GM10248 (cell line): Measurements from ENCODE around the gene MROH7.

ENCODE experiments used
- CTCF ChIA-PET: fragments of 300-600 bp; sonication (Branson Sonifier 250); formaldehyde crosslinking; extraction: SDS; loops from one replicate; lab custom pipeline; 2021; ENCODE audit warnings: antibody characterized with exemption; lab: Yijun Ruan, JAX
- POLR2A ChIA-PET: fragments of 350-650 bp; sonication (Branson Sonifier 250); formaldehyde crosslinking; extraction: SDS; loops from one replicate; lab custom pipeline; 2020; ENCODE audit warnings: antibody characterized with exemption; lab: Yijun Ruan, JAX
- DNase-seq: peaks from one replicate; pipeline ENCODE4 v3.0.0; 2012; ENCODE audit errors: extremely low spot score
- CTCF ChIP-seq: IDR thresholded peaks from 2 replicates; pipeline ENCODE4 v1.5.1; 2012; ENCODE audit warnings: mild to moderate bottlenecking, low read depth; ENCODE audit errors: extremely low read depth, missing control alignments, control extremely low read depth

MROH7 gene

GRCh38 chr1:54599211-54599823 lies 42.3 kb upstream of the MROH7 start:
- CTCF ChIA-PET: interaction anchor here (0.7 to 1.0 kb wide), 2 partner anchors 10 to 19 kb away, joined by 3 read pairs; no protein-coding TSS in a partner anchor
- TF ChIP-seq CTCF: no peak
- no peak for DNase-seq
- POLR2A ChIA-PET: no interaction called here

- no peak for DNase-seq
- ChIA-PET POLR2A (no interaction called here), CTCF (no interaction called here)
- TF ChIP-seq CTCF: no peak
These were observed 40.5 kb upstream of the MROH7 start for GRCh38 chr1:54600947-54601721.

GRCh38 chr1:54601730-54602129 lies 39.9 kb upstream of the MROH7 start:
- POLR2A ChIA-PET: no interaction called here
- no peak for TF ChIP-seq CTCF
- DNase-seq: no peak

GRCh38 chr1:54602554-54602953 lies 39.0 kb upstream of the MROH7 start:
- no peak for TF ChIP-seq CTCF
- no peak for DNase-seq
- CTCF ChIA-PET: no interaction called here
- POLR2A ChIA-PET: interaction anchor here (0.6 kb wide), 1 partner anchor 129 kb away, joined by 5 read pairs; no protein-coding TSS in a partner anchor

More at GRCh38 chr1:54601730-54602129, 39.9 kb upstream of the MROH7 start:
- CTCF ChIA-PET: no interaction called here

GRCh38 chr1:54603241-54603640 lies 38.3 kb upstream of the MROH7 start:
- CTCF ChIA-PET: no interaction called here

More at GRCh38 chr1:54603241-54603640, 38.3 kb upstream of the MROH7 start:
- POLR2A ChIA-PET: no interaction called here
- TF ChIP-seq CTCF: no peak
- no peak for DNase-seq
